Esophagus muscularis mucosa (tissue), 4 donors: ENCODE data around the gene PITX1. TPM values are rescaled to one million over a fixed set of nuclear protein-coding genes. Genes with fewer than 3 reads are reported as not detected.

Source experiments
- DNase-seq: peaks from one replicate; pipeline ENCODE4 v3.0.0-alpha.2; 2017; ENCODE audit errors: extremely low spot score
- H3K27ac ChIP-seq, 4 donors: fragments of 200-600 bp; sonication (generic); replicated peaks in 1 of 4; 1 replicate in 3 of 4; 2 replicates in 1 of 4; pipeline ENCODE4 v1.5.1; 2016 to 2019; ENCODE audit warnings: mild to moderate bottlenecking in 1 of 4
- H3K27me3 ChIP-seq, 4 donors: fragments of 200-600 bp; sonication (generic); one replicate each; pipeline versions ENCODE4 v1.5.1 to v1.6.0; 2016 to 2019
- H3K36me3 ChIP-seq, 4 donors: fragments of 200-600 bp; sonication (generic); one replicate each; pipeline ENCODE4 v1.5.1; 2016 to 2019
- H3K4me1 ChIP-seq, 4 donors: fragments of 200-600 bp; sonication (generic); one replicate each; pipeline ENCODE4 v1.5.1; 2016 to 2019
- H3K4me3 ChIP-seq, 4 donors: fragments of 200-600 bp; sonication (generic); 1 replicate in 2 of 4; 2 replicates in 2 of 4; pipeline ENCODE4 v1.5.1; 2016 to 2019; ENCODE audit warnings: mild to moderate bottlenecking in 4 of 4, moderate library complexity in 1 of 4
- H3K9me3 ChIP-seq, 4 donors: fragments of 200-600 bp; sonication (generic); 1 replicate in 3 of 4; 2 replicates in 1 of 4; pipeline ENCODE4 v1.5.1; 2016 to 2019
- EP300 ChIP-seq: sonication (generic); formaldehyde crosslinking; IDR thresholded peaks from one replicate; pipeline ENCODE4 v1.6.1; 2017; ENCODE audit warnings: antibody characterized with exemption
- POLR2A ChIP-seq: fragments of 450-650 bp; IDR thresholded peaks from one replicate; pipeline ENCODE4 v1.6.1; 2017; ENCODE audit warnings: antibody characterized with exemption, moderate library complexity, mild to moderate bottlenecking, low read depth
- POLR2AphosphoS5 ChIP-seq, 2 donors: sonication (generic); formaldehyde crosslinking; IDR thresholded peaks; one replicate each; pipeline ENCODE4 v1.6.1; 2017; ENCODE audit warnings: antibody characterized with exemption in 2 of 2
- WGBS: methylation state at CpG from one replicate; pipeline ENCODE4 v1.1.5; 2018; 5-methylcytosine and 5-hydroxymethylcytosine counted together
- intact Hi-C: fragments of 100-400 bp; cut with DNase I; formaldehyde crosslinking; loops from one replicate; pipeline ENCODE4 v1.15.1; 2023
- total RNA-seq, 4 donors: library from RNA; depleted of rRNA; stranded (reverse); fragments of >200 nt; gene quantifications; one replicate each; pipeline versions ENCODE4 v1.1.0 to v1.2.1, GENCODE V29; 2016
- TF ChIP-seq, protein P1 (sequence below), 3 experiments: fragments of 200-600 bp in 2 of 3; fragments of 450-650 bp in 1 of 3; sonication (generic) in 2 of 3; IDR thresholded peaks; one replicate each; pipeline ENCODE4 v1.5.1; 2017 to 2019; ENCODE audit warnings: antibody characterized with exemption in 3 of 3, mild to moderate bottlenecking in 2 of 3, moderate library complexity in 1 of 3

Gene PITX1
- total RNA-seq, 4 donors from 2014 or later: 3.7 to 8.7 (median 6.2) TPM

DNA sequence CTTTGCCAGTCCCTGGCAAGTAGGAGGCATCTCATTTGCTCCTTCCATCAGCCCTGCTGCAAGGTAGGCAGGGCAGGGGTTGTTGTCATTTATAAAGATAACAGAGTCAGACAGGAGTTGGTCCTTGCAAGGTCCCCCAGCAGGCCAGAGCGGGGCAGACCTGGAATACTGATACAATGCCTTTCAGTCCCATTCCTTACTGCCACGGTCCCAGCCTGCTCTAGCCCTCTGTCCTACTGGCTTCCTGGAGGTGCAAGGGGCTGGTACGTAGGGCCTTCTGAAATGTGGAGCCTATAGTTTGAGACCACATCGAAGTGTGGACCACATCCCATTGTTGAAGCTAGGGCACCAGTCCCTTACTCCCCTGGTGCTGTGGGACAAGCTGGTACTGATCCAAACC lies 42.8 kb upstream of the PITX1 start:
- no peak overlapping the region for H3K4me3 ChIP-seq
- DNase-seq: no peak

DNA sequence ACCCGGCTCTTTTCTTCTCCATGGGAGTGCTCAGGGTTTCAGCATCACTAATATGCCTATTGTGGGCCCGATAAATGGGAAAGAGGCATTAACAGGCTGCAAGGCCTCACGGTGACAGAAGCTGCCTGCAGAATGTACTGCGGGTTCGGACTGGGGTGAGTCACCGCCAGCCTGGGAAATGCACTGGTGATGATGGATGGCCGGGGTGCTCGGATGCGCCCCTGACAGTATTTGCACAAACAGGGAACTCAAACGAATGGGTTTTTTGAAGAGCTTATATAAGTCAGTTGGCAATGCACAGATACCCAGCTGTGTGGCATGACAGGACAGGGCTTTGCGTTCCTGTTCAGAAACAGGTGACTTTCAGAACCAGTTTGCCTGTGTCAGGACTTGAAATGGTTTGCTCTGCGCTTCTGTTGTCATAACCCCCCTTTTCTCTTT lies 42.0 kb upstream of the PITX1 start:
- 86% methylated on average over 12 of the region's 12 CpGs for WGBS
- no peaks in the 10 kb centered on the region for H3K4me1 ChIP-seq
- DNase-seq: no peak
- no peaks in the 10 kb centered on the region for H3K36me3 ChIP-seq
- no peak for TF ChIP-seq EP300
- no peak for TF ChIP-seq POLR2AphosphoS5 (IDR thresholded peaks at IDR 0.05)
- no peak for TF ChIP-seq POLR2A
- TF ChIP-seq, protein P1, sequence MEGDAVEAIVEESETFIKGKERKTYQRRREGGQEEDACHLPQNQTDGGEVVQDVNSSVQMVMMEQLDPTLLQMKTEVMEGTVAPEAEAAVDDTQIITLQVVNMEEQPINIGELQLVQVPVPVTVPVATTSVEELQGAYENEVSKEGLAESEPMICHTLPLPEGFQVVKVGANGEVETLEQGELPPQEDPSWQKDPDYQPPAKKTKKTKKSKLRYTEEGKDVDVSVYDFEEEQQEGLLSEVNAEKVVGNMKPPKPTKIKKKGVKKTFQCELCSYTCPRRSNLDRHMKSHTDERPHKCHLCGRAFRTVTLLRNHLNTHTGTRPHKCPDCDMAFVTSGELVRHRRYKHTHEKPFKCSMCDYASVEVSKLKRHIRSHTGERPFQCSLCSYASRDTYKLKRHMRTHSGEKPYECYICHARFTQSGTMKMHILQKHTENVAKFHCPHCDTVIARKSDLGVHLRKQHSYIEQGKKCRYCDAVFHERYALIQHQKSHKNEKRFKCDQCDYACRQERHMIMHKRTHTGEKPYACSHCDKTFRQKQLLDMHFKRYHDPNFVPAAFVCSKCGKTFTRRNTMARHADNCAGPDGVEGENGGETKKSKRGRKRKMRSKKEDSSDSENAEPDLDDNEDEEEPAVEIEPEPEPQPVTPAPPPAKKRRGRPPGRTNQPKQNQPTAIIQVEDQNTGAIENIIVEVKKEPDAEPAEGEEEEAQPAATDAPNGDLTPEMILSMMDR (IDR thresholded peaks at IDR 0.05): no peak
- no peaks in the 10 kb centered on the region for H3K27me3 ChIP-seq
- peaks cover 0 to 7% (median 3%) of the 10 kb centered on the region in 4 donors for H3K9me3 ChIP-seq
- no peak overlapping the region for H3K27ac ChIP-seq
- no peak overlapping the region for H3K4me3 ChIP-seq
- intact Hi-C loops: no loop called here

More for the DNA sequence above, 42.8 kb upstream of the PITX1 start:
- TF ChIP-seq POLR2AphosphoS5 (IDR thresholded peaks at IDR 0.05): no peak
- TF ChIP-seq EP300: no peak
- TF ChIP-seq POLR2A: no peak
- TF ChIP-seq, protein P1 (IDR thresholded peaks at IDR 0.05): no peak
- no peaks in the 10 kb centered on the region for H3K36me3 ChIP-seq
- intact Hi-C loops: no loop called here
- no peak overlapping the region for H3K27ac ChIP-seq
- no peaks in the 10 kb centered on the region for H3K4me1 ChIP-seq
- WGBS: 82% methylated on average over 4 of the region's 4 CpGs
- H3K27me3 ChIP-seq: no peaks in the 10 kb centered on the region
- peaks cover 0 to 14% (median 10%) of the 10 kb centered on the region in 4 donors for H3K9me3 ChIP-seq

DNA sequence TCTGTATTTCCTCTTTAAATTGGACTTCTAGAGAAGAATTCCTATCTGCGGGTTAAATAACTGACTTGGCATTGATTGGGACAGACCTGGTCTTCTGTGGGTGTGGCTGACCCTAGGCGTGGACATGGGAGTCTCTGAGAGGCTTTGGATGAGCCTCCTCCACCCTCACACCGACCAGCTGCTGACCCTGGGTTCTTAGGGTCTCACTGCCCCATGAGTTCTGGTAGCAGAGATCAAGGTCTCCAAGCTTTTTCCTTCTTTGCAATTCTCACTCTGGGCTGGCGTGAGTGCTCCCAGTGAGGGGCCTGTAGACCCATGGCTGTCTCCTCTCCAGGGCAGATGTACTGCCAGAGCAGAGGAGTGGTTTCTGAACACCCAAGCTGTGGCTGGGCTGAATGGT lies 41.6 kb upstream of the PITX1 start:
- Histone ChIP-seq H3K4me3 (no peak overlapping the region), H3K27ac (no peak overlapping the region), H3K27me3 (no peaks in the 10 kb centered on the region), H3K9me3 (peaks cover 0 to 3% (median 0%) of the 10 kb centered on the region in 4 donors), H3K4me1 (no peaks in the 10 kb centered on the region), H3K36me3 (no peaks in the 10 kb centered on the region)
- no peak for DNase-seq
- TF ChIP-seq, protein P1 (IDR thresholded peaks at IDR 0.05): no peak
- TF ChIP-seq POLR2A (no peak), POLR2AphosphoS5 (IDR thresholded peaks at IDR 0.05) (no peak), EP300 (no peak)
- intact Hi-C loops: no loop called here
- WGBS: 79% methylated on average over 4 of the region's 4 CpGs

DNA sequence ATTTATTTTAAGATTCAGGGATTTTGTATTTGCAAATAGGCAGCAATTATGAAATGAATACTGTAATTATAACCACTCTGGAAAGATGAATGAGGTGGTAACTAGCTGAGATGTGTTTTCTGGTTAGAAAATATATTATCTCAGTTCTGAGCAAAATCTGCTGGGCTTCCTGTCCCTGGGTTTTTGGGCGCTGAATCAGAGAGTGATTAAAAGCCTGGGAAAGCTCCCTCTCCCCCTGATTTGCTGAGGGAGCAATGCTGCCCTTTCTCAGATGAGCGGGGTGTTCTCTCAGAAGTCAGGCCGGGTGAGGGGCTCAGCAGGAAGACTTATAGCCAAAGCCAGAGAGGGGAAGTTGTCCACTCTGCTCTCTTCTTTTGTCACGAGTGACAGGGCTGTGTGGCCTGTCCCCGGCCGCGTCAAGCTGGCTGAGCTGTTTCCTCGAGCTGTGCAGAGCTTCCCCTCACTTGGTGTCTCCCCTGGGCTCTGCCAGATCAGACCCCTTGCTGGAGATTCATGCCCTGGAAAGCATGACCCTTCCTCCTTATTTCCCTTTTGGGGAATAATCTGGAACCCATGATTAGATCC lies 39.8 kb upstream of the PITX1 start:
- TF ChIP-seq POLR2A (no peak), POLR2AphosphoS5 (IDR thresholded peaks at IDR 0.05) (no peak), EP300 (no peak)
- TF ChIP-seq, protein P1 (IDR thresholded peaks at IDR 0.05): no peak
- intact Hi-C loops: no loop called here

More for the DNA sequence above, 39.8 kb upstream of the PITX1 start:
- Histone ChIP-seq H3K4me1 (no peaks in the 10 kb centered on the region), H3K27me3 (no peaks in the 10 kb centered on the region), H3K36me3 (no peaks in the 10 kb centered on the region), H3K4me3 (no peak overlapping the region), H3K27ac (no peak overlapping the region), H3K9me3 (no peaks in the 10 kb centered on the region)
- 54% methylated on average over 8 of the region's 8 CpGs for WGBS
- DNase-seq: no peak
